Liver (tissue), 9 donors: ENCODE results near the gene SLC25A40. TPM values are rescaled to one million over a fixed set of nuclear protein-coding genes. Genes with fewer than 3 reads are reported as not detected.

Experiments
- DNase-seq: peaks from one replicate; pipeline ENCODE4 v3.0.0-alpha.2; 2017; ENCODE audit warnings: low spot score
- H3K27ac ChIP-seq, 2 donors: one replicate each; pipeline ENCODE4 v1.7.0; 2013; ENCODE audit warnings: inconsistent platforms in 2 of 2, low read length in 2 of 2, control low read depth in 1 of 2, low read depth in 1 of 2, mild to moderate bottlenecking in 1 of 2
- H3K27me3 ChIP-seq, 4 donors: one replicate each; pipeline versions ENCODE4 v1.6.1 to v1.7.0; 2013; ENCODE audit warnings: low read length in 3 of 4, inconsistent platforms in 1 of 4, mild to moderate bottlenecking in 1 of 4, moderate library complexity in 1 of 4; ENCODE audit not compliant: control insufficient read depth in 4 of 4, insufficient read depth in 4 of 4
- H3K36me3 ChIP-seq, 4 donors: one replicate each; pipeline versions ENCODE4 v1.6.1 to v1.7.0; 2013; ENCODE audit warnings: low read length in 3 of 4, mild to moderate bottlenecking in 3 of 4, low read depth in 1 of 4, moderate library complexity in 1 of 4; ENCODE audit not compliant: control insufficient read depth in 4 of 4, insufficient read depth in 3 of 4
- H3K4me1 ChIP-seq, 4 donors: one replicate each; pipeline versions ENCODE4 v1.6.1 to v1.7.0; 2013; ENCODE audit warnings: low read length in 3 of 4, mild to moderate bottlenecking in 3 of 4, moderate library complexity in 1 of 4; ENCODE audit not compliant: control insufficient read depth in 4 of 4, insufficient read depth in 4 of 4
- H3K4me3 ChIP-seq, 3 donors: one replicate each; pipeline versions ENCODE4 v1.6.1 to v1.7.0; 2013; ENCODE audit warnings: low read length in 3 of 3, control low read depth in 1 of 3, low read depth in 1 of 3, mild to moderate bottlenecking in 1 of 3
- H3K9ac ChIP-seq, 2 donors: one replicate each; pipeline ENCODE4 v1.7.0; 2013; ENCODE audit warnings: low read length in 2 of 2, mild to moderate bottlenecking in 2 of 2, moderate library complexity in 2 of 2, control low read depth in 1 of 2, low read depth in 1 of 2
- H3K9me3 ChIP-seq, 4 donors: one replicate each; pipeline versions ENCODE4 v1.6.1 to v1.7.0; 2013; ENCODE audit warnings: low read length in 3 of 4; ENCODE audit not compliant: control insufficient read depth in 4 of 4
- EGR1 ChIP-seq, 2 donors: IDR thresholded peaks; 2 replicates each; pipeline ENCODE4 v1.6.1; 2016 to 2018; ENCODE audit warnings: antibody characterized with exemption in 2 of 2, low read depth in 2 of 2
- FOXA1 ChIP-seq: IDR thresholded peaks from 2 replicates; pipeline ENCODE4 v1.6.1; 2016; ENCODE audit warnings: antibody characterized with exemption
- FOXA2 ChIP-seq: IDR thresholded peaks from 2 replicates; pipeline ENCODE4 v1.6.1; 2016; ENCODE audit warnings: antibody characterized with exemption
- GABPA ChIP-seq, 2 donors: IDR thresholded peaks in 1 of 2; conservative IDR thresholded peaks in 1 of 2; 2 replicates each; pipeline ENCODE4 v1.6.1; 2016; ENCODE audit warnings: antibody characterized with exemption in 2 of 2, mild to moderate bottlenecking in 1 of 2, moderate library complexity in 1 of 2
- HNF4A ChIP-seq, 2 donors: conservative IDR thresholded peaks; 2 replicates each; pipeline ENCODE4 v1.6.1; 2016; ENCODE audit warnings: antibody characterized with exemption in 2 of 2, mild to moderate bottlenecking in 2 of 2
- HNF4G ChIP-seq: IDR thresholded peaks from 2 replicates; pipeline ENCODE4 v1.6.1; 2016; ENCODE audit warnings: antibody characterized with exemption
- JUND ChIP-seq, 2 donors: IDR thresholded peaks; 2 replicates each; pipeline ENCODE4 v1.6.1; 2016; ENCODE audit warnings: antibody characterized with exemption in 2 of 2
- NR2F2 ChIP-seq: IDR thresholded peaks from 2 replicates; pipeline ENCODE4 v1.6.1; 2016; ENCODE audit warnings: antibody characterized with exemption
- RAD21 ChIP-seq, 2 donors: IDR thresholded peaks; 2 replicates each; pipeline ENCODE4 v1.6.1; 2016; ENCODE audit warnings: antibody characterized with exemption in 2 of 2, mild to moderate bottlenecking in 2 of 2
- RXRA ChIP-seq, 2 donors: IDR thresholded peaks; 2 replicates each; pipeline ENCODE4 v1.6.1; 2017 to 2018; ENCODE audit warnings: antibody characterized with exemption in 2 of 2, mild to moderate bottlenecking in 1 of 2
- SP1 ChIP-seq: IDR thresholded peaks from 2 replicates; pipeline ENCODE4 v1.6.1; 2018; ENCODE audit warnings: antibody characterized with exemption, mild to moderate bottlenecking
- TAF1 ChIP-seq: conservative IDR thresholded peaks from 2 replicates; pipeline ENCODE4 v1.6.1; 2016; ENCODE audit warnings: antibody characterized with exemption, mild to moderate bottlenecking
- YY1 ChIP-seq: IDR thresholded peaks from 2 replicates; pipeline ENCODE4 v1.6.1; 2016; ENCODE audit warnings: antibody characterized with exemption, mild to moderate bottlenecking
- WGBS: extraction: QIAGEN DNeasy Blood & Tissue Kit; methylation state at CpG from one replicate; pipeline ENCODE4 v1.1.7; 2013; 5-methylcytosine and 5-hydroxymethylcytosine counted together
- polyA plus RNA-seq, 2 donors: library from polyadenylated mRNA; stranded (reverse) in 1 of 2; unstranded in 1 of 2; fragments of 200-250 nt in 1 of 2; fragments of >200 nt in 1 of 2; fragmentation: Nextera tagmentation in 1 of 2; extraction: Ambion mirVana in 1 of 2; gene quantifications; one replicate each; pipeline versions ENCODE4 v1.2.1 to v1.2.3, GENCODE V29; 2013 to 2015
- total RNA-seq, 2 donors: library from RNA; depleted of rRNA; stranded (reverse); fragments of >200 nt; gene quantifications; one replicate each; pipeline ENCODE4 v1.2.3, GENCODE V29; 2014
- TF ChIP-seq, protein P1 (sequence below): IDR thresholded peaks from 2 replicates; pipeline ENCODE4 v1.6.1; 2016; ENCODE audit warnings: antibody characterized with exemption
- TF ChIP-seq, protein P2 (sequence below): IDR thresholded peaks from 2 replicates; pipeline ENCODE4 v1.6.1; 2016; ENCODE audit warnings: antibody characterized with exemption
- TF ChIP-seq, protein P3 (sequence below): IDR thresholded peaks from 2 replicates; pipeline ENCODE4 v1.6.1; 2016; ENCODE audit warnings: antibody characterized with exemption, mild to moderate bottlenecking
- TF ChIP-seq, protein P4 (sequence below): IDR thresholded peaks from 2 replicates; pipeline ENCODE4 v1.6.1; 2016; ENCODE audit warnings: antibody characterized with exemption
- TF ChIP-seq, protein P5 (sequence below): fragments of 150-350 bp; IDR thresholded peaks from 2 replicates; pipeline ENCODE4 v1.5.1; 2017; ENCODE audit warnings: improper control_type of control experiment, low read depth, low read length; ENCODE audit not compliant: missing input control
- donor health status: healthy.
- donor health status: healthy.
- donor health status: healthy.
- donor health status: healthy.
- donor health status: healthy.

Gene SLC25A40
- total and polyA plus RNA-seq, 4 donors = 3.5 to 14.4 (median 4.4) TPM

DNA sequence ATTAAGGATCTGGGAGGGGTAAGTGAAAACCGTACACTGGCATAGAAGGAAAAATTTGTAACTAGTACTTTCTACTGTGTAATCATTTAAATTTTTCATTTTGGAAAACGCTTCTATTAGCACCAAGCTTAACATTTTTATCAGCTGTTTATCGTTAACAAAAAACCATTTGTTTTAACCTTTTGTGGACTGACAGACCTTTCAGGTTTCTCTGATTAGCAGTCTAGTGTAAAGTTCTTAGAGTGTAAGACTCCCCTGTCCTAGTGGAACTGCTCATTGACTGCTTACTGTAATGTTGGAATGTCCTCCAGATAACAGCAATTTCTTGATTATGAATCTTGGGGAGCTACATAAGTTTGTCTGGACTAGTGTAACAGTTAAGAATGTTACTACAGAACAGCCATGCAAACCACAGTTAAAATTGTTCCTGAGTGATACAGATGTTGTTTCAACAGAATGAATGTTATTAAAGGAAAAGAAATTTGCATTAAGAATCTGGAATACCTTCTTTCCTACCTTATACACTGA is 2.1 kb upstream of the SLC25A40 start:
- H3K27me3 ChIP-seq = no peaks in the 10 kb centered on the region
- WGBS = 83% methylated on average over 3 of the region's 3 CpGs
- no peaks in the 10 kb centered on the region for H3K36me3 ChIP-seq
- TF ChIP-seq, protein P1, sequence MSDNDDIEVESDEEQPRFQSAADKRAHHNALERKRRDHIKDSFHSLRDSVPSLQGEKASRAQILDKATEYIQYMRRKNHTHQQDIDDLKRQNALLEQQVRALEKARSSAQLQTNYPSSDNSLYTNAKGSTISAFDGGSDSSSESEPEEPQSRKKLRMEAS = no peak
- TF ChIP-seq, protein P2, sequence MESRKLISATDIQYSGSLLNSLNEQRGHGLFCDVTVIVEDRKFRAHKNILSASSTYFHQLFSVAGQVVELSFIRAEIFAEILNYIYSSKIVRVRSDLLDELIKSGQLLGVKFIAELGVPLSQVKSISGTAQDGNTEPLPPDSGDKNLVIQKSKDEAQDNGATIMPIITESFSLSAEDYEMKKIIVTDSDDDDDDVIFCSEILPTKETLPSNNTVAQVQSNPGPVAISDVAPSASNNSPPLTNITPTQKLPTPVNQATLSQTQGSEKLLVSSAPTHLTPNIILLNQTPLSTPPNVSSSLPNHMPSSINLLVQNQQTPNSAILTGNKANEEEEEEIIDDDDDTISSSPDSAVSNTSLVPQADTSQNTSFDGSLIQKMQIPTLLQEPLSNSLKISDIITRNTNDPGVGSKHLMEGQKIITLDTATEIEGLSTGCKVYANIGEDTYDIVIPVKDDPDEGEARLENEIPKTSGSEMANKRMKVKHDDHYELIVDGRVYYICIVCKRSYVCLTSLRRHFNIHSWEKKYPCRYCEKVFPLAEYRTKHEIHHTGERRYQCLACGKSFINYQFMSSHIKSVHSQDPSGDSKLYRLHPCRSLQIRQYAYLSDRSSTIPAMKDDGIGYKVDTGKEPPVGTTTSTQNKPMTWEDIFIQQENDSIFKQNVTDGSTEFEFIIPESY = no peak
- TF ChIP-seq TAF1 = no peak
- no peak for TF ChIP-seq FOXA1
- TF ChIP-seq YY1 = no peak
- TF ChIP-seq HNF4A (conservative IDR thresholded peaks at IDR 0.05) = no peak
- TF ChIP-seq GABPA (IDR thresholded peaks at IDR 0.05 in 1 of 2, conservative IDR thresholded peaks at IDR 0.05 in 1 of 2) = no peak
- TF ChIP-seq NR2F2 = no peak
- no peak for TF ChIP-seq FOXA2
- TF ChIP-seq HNF4G = no peak
- TF ChIP-seq RAD21 (IDR thresholded peaks at IDR 0.05) = no peak
- TF ChIP-seq, protein P3, sequence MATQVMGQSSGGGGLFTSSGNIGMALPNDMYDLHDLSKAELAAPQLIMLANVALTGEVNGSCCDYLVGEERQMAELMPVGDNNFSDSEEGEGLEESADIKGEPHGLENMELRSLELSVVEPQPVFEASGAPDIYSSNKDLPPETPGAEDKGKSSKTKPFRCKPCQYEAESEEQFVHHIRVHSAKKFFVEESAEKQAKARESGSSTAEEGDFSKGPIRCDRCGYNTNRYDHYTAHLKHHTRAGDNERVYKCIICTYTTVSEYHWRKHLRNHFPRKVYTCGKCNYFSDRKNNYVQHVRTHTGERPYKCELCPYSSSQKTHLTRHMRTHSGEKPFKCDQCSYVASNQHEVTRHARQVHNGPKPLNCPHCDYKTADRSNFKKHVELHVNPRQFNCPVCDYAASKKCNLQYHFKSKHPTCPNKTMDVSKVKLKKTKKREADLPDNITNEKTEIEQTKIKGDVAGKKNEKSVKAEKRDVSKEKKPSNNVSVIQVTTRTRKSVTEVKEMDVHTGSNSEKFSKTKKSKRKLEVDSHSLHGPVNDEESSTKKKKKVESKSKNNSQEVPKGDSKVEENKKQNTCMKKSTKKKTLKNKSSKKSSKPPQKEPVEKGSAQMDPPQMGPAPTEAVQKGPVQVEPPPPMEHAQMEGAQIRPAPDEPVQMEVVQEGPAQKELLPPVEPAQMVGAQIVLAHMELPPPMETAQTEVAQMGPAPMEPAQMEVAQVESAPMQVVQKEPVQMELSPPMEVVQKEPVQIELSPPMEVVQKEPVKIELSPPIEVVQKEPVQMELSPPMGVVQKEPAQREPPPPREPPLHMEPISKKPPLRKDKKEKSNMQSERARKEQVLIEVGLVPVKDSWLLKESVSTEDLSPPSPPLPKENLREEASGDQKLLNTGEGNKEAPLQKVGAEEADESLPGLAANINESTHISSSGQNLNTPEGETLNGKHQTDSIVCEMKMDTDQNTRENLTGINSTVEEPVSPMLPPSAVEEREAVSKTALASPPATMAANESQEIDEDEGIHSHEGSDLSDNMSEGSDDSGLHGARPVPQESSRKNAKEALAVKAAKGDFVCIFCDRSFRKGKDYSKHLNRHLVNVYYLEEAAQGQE = no peak
- no peak for TF ChIP-seq SP1
- TF ChIP-seq, protein P4, sequence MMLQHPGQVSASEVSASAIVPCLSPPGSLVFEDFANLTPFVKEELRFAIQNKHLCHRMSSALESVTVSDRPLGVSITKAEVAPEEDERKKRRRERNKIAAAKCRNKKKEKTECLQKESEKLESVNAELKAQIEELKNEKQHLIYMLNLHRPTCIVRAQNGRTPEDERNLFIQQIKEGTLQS = no peak
- TF ChIP-seq RXRA (IDR thresholded peaks at IDR 0.05) = no peak
- TF ChIP-seq JUND (IDR thresholded peaks at IDR 0.05) = no peak
- TF ChIP-seq EGR1 (IDR thresholded peaks at IDR 0.05; ENCODE audit: low read depth in 2 of 2) = no peak
- TF ChIP-seq, protein P5, sequence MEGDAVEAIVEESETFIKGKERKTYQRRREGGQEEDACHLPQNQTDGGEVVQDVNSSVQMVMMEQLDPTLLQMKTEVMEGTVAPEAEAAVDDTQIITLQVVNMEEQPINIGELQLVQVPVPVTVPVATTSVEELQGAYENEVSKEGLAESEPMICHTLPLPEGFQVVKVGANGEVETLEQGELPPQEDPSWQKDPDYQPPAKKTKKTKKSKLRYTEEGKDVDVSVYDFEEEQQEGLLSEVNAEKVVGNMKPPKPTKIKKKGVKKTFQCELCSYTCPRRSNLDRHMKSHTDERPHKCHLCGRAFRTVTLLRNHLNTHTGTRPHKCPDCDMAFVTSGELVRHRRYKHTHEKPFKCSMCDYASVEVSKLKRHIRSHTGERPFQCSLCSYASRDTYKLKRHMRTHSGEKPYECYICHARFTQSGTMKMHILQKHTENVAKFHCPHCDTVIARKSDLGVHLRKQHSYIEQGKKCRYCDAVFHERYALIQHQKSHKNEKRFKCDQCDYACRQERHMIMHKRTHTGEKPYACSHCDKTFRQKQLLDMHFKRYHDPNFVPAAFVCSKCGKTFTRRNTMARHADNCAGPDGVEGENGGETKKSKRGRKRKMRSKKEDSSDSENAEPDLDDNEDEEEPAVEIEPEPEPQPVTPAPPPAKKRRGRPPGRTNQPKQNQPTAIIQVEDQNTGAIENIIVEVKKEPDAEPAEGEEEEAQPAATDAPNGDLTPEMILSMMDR = no peak
- H3K9ac ChIP-seq = no peak overlapping the region
- no peaks in the 10 kb centered on the region for H3K9me3 ChIP-seq
- no peak for DNase-seq
- H3K4me3 ChIP-seq = no peak overlapping the region
- no peak overlapping the region for H3K27ac ChIP-seq
- H3K4me1 ChIP-seq = peaks cover 1 to 22% (median 4%) of the 10 kb centered on the region in 4 donors
